Epithelial cell of esophagus (primary cell): ENCODE results near the gene FAU.
A peak's percentile ranks its signal among the peaks of the same experiment; 100 is the strongest.

Experiments used
- DNase-seq: peaks from one replicate; pipeline ENCODE4 v3.0.0; 2010; ENCODE audit warnings: low read depth
- H3K4me3 ChIP-seq: 2 replicates; pipeline ENCODE4 v1.5.1; 2011; ENCODE audit warnings: mild to moderate bottlenecking, low read length, control low read depth
- TF ChIP-seq, protein P1 (sequence below): IDR thresholded peaks from 2 replicates; pipeline ENCODE4 v1.5.1; 2011; ENCODE audit warnings: low read depth, mild to moderate bottlenecking, low read length, control low read depth, inconsistent platforms; ENCODE audit not compliant: insufficient read depth; ENCODE audit errors: missing control alignments

Gene FAU

DNA sequence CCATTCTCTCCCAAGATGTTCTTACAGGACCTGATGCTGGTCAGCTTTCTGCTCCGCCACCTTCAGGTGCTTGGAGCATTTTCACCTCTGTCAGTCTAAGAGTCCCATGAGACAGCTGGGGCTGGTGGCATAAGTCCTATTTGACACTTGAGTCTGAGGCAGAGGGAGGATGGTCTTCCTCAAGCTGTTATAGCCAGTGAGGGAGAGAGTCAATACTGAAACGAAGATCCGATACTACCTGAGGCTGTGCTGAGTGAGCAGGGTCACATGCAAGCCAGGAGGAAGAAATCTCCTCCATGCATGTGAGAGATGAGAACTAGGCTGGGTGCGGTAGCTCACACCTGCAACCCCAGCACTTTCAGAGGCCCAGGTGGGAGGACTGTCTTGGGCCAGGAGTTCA lies 32.3 kb downstream of the FAU start:
- H3K4me3 ChIP-seq: no peak overlapping the region
- TF ChIP-seq, protein P1, sequence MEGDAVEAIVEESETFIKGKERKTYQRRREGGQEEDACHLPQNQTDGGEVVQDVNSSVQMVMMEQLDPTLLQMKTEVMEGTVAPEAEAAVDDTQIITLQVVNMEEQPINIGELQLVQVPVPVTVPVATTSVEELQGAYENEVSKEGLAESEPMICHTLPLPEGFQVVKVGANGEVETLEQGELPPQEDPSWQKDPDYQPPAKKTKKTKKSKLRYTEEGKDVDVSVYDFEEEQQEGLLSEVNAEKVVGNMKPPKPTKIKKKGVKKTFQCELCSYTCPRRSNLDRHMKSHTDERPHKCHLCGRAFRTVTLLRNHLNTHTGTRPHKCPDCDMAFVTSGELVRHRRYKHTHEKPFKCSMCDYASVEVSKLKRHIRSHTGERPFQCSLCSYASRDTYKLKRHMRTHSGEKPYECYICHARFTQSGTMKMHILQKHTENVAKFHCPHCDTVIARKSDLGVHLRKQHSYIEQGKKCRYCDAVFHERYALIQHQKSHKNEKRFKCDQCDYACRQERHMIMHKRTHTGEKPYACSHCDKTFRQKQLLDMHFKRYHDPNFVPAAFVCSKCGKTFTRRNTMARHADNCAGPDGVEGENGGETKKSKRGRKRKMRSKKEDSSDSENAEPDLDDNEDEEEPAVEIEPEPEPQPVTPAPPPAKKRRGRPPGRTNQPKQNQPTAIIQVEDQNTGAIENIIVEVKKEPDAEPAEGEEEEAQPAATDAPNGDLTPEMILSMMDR: no peak
- DNase-seq: no peak

DNA sequence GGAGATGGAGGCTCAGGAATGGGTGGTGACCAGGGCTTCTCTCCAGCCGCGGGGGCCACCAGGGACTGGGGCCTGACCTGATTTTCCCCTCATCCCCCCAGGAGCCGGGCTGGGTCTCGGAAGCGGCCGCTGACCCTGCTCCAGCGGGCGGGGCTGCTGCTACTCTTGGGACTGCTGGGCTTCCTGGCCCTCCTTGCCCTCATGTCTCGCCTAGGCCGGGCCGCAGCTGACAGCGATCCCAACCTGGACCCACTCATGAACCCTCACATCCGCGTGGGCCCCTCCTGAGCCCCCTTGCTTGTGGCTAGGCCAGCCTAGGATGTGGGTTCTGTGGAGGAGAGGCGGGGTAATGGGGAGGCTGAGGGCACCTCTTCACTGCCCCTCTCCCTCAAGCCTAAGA lies 34.1 kb downstream of the FAU start:
- TF ChIP-seq, protein P1: no peak
- H3K4me3 ChIP-seq: no peak overlapping the region
- DNase-seq: no peak

DNA sequence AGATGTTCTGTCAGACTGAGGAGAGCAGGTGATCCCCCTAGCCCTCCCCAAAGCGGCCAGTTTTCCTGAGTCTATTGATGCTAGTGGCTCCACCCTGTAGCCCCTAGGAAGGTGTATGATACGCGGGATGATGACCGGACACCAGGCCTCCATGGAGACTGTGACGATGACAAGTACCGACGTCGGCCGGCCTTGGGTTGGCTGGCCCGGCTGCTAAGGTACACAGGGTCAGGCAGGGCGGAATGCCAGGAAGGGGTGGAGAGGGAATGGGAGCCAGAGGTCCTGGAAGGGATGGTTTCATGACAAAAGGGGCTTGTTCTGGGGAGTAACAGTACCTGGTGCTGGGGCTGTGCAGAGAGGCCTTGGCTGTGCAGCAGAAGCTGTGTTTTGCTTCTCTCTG lies 34.7 kb downstream of the FAU start:
- no peak overlapping the region for H3K4me3 ChIP-seq
- DNase-seq: no peak
- TF ChIP-seq, protein P1: no peak

DNA sequence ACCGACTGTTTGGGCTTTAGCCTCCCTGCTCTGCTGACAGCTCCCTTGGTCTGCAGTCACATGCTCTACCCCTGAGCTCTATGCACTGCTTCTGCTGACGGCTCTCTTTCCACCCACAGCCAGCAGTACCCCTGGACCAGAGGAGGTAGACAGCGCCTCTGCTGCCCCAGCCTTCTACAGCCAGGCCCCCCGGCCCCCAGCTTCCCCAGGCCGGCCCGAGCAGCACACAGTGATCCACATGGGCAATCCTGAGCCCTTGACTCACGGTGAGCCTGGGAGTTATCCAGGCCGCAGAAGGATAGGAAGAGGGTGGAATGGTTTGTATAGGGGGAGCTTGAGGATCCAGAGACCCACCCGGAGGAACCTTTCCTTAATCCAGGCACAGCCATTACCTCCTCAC lies 35.1 kb downstream of the FAU start:
- TF ChIP-seq, protein P1: no peak

DNA sequence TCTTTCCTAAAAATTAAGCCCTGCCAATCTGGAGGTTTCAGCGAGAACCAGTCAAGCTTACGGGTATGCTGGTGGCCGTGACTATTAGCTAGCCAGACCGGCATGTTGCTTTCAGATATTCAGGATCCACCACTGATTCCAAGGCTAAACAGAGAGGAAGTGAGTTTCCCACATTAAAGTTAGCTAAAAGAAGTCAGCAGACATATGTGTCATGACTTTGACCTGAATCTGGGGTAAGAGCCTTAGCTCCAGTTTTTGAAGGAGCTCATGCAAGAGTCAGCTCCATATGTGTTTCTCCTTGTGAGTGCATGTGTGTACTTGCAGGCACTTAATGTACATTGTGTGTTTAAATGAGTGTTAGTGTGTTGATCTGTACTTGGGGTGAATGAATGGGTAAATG lies 36.5 kb downstream of the FAU start:
- TF ChIP-seq, protein P1: no peak
- no peak for DNase-seq
- no peak overlapping the region for H3K4me3 ChIP-seq

More for the DNA sequence above, 35.1 kb downstream of the FAU start:
- H3K4me3 ChIP-seq: no peak overlapping the region
- DNase-seq: no peak

DNA sequence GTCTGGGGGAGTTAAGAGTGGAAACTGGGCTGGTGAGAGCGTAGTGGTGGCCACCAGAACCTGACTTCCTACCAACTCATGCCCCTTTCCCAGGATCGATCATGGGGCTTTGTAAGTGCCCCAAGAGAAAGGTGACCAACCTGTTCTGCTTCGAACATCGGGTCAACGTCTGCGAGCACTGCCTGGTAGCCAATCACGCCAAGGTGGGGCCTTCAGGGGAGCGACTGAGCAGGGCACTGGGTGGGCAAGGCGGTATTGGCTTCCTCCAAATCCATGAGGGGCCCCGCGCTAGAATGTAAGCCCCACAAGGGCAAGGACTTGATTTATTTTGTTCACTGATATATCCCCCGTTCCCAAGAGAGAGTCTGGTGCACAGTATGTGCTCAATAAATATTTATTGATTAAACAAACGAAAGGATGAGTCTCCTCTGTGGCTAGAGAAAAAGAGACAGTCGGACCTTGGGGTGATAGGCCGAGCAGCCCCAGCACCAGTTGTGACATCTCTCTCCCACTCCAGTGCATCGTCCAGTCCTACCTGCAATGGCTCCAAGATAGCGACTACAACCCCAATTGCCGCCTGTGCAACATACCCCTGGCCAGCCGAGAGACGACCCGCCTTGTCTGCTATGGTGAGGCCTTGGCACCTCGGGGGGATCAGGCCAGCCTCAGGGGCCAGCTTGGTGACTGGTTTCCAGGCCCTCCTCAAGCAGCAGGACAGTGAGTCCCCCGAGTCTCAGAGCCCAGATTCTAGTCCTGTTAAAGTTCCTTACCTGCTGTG lies 37.1 kb downstream of the FAU start:
- no peak for DNase-seq
- TF ChIP-seq, protein P1: no peak
- H3K4me3 ChIP-seq: peak overlapping the region; percentile 98
